ENCODE data around the gene FHAD1.

DNA sequence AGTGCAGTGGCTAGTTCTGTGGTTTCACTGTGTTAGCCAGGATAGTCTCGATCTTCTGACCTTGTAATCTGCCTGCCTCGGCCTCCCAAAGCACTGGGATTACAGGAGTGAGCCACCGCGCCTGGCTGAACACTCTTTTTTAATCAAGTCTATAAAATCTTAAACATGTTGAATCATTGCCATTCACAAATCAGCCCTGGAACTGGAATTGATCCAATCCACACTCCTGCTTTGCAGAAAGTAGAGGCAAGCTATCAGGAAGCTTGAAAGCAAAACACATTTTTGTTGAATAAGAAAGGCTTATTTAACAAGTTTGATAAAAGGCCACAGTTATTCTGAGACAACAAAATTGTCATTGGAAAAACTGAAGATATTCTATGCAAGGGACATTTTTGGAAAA, 144.3 kb downstream of the FHAD1 start:
- TF ChIP-seq, protein P1, sequence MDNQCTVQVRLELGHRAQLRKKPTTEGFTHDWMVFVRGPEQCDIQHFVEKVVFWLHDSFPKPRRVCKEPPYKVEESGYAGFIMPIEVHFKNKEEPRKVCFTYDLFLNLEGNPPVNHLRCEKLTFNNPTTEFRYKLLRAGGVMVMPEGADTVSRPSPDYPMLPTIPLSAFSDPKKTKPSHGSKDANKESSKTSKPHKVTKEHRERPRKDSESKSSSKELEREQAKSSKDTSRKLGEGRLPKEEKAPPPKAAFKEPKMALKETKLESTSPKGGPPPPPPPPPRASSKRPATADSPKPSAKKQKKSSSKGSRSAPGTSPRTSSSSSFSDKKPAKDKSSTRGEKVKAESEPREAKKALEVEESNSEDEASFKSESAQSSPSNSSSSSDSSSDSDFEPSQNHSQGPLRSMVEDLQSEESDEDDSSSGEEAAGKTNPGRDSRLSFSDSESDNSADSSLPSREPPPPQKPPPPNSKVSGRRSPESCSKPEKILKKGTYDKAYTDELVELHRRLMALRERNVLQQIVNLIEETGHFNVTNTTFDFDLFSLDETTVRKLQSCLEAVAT (IDR thresholded peaks at IDR 0.05), result no peak
- TF ChIP-seq POLR2A (conservative IDR thresholded peaks at IDR 0.05) (no peak), ZNF436 (CRISPR knock-in tag; IDR thresholded peaks at IDR 0.05) (no peak), ARHGAP35 (IDR thresholded peaks at IDR 0.05; ENCODE audit: partially characterized antibody) (no peak), RCOR1 (IDR thresholded peaks at IDR 0.05; ENCODE audit: borderline replicate concordance in 1 of 2, low read depth in 2 of 2, low read length in 2 of 2) (no peak)
- TF ChIP-seq, protein P2, sequence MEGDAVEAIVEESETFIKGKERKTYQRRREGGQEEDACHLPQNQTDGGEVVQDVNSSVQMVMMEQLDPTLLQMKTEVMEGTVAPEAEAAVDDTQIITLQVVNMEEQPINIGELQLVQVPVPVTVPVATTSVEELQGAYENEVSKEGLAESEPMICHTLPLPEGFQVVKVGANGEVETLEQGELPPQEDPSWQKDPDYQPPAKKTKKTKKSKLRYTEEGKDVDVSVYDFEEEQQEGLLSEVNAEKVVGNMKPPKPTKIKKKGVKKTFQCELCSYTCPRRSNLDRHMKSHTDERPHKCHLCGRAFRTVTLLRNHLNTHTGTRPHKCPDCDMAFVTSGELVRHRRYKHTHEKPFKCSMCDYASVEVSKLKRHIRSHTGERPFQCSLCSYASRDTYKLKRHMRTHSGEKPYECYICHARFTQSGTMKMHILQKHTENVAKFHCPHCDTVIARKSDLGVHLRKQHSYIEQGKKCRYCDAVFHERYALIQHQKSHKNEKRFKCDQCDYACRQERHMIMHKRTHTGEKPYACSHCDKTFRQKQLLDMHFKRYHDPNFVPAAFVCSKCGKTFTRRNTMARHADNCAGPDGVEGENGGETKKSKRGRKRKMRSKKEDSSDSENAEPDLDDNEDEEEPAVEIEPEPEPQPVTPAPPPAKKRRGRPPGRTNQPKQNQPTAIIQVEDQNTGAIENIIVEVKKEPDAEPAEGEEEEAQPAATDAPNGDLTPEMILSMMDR (IDR thresholded peaks at IDR 0.05 in 2 of 3, conservative IDR thresholded peaks at IDR 0.05 in 1 of 3; ENCODE audit: insufficient read depth in 2 of 3, low read depth in 1 of 3, low read length in 3 of 3), result no peak
- TF ChIP-seq, protein P3, sequence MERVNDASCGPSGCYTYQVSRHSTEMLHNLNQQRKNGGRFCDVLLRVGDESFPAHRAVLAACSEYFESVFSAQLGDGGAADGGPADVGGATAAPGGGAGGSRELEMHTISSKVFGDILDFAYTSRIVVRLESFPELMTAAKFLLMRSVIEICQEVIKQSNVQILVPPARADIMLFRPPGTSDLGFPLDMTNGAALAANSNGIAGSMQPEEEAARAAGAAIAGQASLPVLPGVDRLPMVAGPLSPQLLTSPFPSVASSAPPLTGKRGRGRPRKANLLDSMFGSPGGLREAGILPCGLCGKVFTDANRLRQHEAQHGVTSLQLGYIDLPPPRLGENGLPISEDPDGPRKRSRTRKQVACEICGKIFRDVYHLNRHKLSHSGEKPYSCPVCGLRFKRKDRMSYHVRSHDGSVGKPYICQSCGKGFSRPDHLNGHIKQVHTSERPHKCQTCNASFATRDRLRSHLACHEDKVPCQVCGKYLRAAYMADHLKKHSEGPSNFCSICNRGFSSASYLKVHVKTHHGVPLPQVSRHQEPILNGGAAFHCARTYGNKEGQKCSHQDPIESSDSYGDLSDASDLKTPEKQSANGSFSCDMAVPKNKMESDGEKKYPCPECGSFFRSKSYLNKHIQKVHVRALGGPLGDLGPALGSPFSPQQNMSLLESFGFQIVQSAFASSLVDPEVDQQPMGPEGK (CRISPR knock-in tag; IDR thresholded peaks at IDR 0.05; ENCODE audit: borderline replicate concordance), result no peak
- TF ChIP-seq, protein P4, sequence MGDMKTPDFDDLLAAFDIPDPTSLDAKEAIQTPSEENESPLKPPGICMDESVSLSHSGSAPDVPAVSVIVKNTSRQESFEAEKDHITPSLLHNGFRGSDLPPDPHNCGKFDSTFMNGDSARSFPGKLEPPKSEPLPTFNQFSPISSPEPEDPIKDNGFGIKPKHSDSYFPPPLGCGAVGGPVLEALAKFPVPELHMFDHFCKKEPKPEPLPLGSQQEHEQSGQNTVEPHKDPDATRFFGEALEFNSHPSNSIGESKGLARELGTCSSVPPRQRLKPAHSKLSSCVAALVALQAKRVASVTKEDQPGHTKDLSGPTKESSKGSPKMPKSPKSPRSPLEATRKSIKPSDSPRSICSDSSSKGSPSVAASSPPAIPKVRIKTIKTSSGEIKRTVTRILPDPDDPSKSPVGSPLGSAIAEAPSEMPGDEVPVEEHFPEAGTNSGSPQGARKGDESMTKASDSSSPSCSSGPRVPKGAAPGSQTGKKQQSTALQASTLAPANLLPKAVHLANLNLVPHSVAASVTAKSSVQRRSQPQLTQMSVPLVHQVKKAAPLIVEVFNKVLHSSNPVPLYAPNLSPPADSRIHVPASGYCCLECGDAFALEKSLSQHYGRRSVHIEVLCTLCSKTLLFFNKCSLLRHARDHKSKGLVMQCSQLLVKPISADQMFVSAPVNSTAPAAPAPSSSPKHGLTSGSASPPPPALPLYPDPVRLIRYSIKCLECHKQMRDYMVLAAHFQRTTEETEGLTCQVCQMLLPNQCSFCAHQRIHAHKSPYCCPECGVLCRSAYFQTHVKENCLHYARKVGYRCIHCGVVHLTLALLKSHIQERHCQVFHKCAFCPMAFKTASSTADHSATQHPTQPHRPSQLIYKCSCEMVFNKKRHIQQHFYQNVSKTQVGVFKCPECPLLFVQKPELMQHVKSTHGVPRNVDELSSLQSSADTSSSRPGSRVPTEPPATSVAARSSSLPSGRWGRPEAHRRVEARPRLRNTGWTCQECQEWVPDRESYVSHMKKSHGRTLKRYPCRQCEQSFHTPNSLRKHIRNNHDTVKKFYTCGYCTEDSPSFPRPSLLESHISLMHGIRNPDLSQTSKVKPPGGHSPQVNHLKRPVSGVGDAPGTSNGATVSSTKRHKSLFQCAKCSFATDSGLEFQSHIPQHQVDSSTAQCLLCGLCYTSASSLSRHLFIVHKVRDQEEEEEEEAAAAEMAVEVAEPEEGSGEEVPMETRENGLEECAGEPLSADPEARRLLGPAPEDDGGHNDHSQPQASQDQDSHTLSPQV (IDR thresholded peaks at IDR 0.05), result no peak

Measured in K562 (cell line).